Upper lobe of right lung (tissue), 1 donor: ENCODE results near the gene CNFN. TPM values are rescaled to one million over a fixed set of nuclear protein-coding genes. Genes with fewer than 3 reads are reported as not detected.

Experiments used
- ATAC-seq: fragments of 200-7000 bp; cut with Tn5 transposase; one replicate; pipeline ENCODE4 v1.9.1; 2020; ENCODE audit warnings: mild to moderate bottlenecking, moderate library complexity
- DNase-seq: peaks from one replicate; pipeline ENCODE4 v3.0.0-alpha.2; 2020
- H3K27ac ChIP-seq: fragments of 200-600 bp; one replicate; pipeline ENCODE4 v1.8.0; 2022
- H3K27me3 ChIP-seq: fragments of 200-600 bp; one replicate; pipeline ENCODE4 v1.8.0; 2022; ENCODE audit warnings: mild to moderate bottlenecking
- H3K36me3 ChIP-seq: fragments of 200-600 bp; one replicate; pipeline ENCODE4 v1.8.0; 2022
- H3K4me1 ChIP-seq: fragments of 200-600 bp; one replicate; pipeline ENCODE4 v1.8.0; 2022
- H3K4me3 ChIP-seq: fragments of 200-600 bp; one replicate; pipeline ENCODE4 v1.8.0; 2022; ENCODE audit warnings: mild to moderate bottlenecking
- H3K9me3 ChIP-seq: fragments of 200-600 bp; one replicate; pipeline ENCODE4 v1.8.0; 2022
- CTCF ChIP-seq: fragments of 200-600 bp; IDR thresholded peaks from one replicate; pipeline ENCODE4 v1.8.0; 2022; ENCODE audit warnings: antibody characterized with exemption
- intact Hi-C: fragments of 100-400 bp; cut with DNase I; formaldehyde crosslinking; loops from one replicate; pipeline ENCODE4 v1.11.0; 2022
- total RNA-seq: library from RNA; stranded (reverse); fragmentation: NEBNext Ultra II Directional; extraction: Animal tissue kit (Norgen Biotek cat#: 25700); gene quantifications from one replicate; pipeline ENCODE4 v1.2.1, GENCODE V29; 2021
- donor health status: DM: no; HTN: yes; CAD: no; lungs with severe emphysema.

CNFN gene
- total RNA-seq, 1 donor from 2014 or later, result 0.87 TPM

- no peak for TF ChIP-seq CTCF
- no peaks in the 10 kb centered on the region for H3K9me3 ChIP-seq
- H3K36me3 ChIP-seq, result peaks cover 5% of the 10 kb centered on the region
- intact Hi-C loops, result no loop called here
- DNase-seq (no peak), ATAC-seq (no peak)
- no peak overlapping the region for H3K4me3 ChIP-seq
- H3K4me1 ChIP-seq, result no peaks in the 10 kb centered on the region
- no peak overlapping the region for H3K27ac ChIP-seq
- H3K27me3 ChIP-seq, result no peaks in the 10 kb centered on the region
These were observed 22.2 kb downstream of the CNFN start for GRCh38 chr19:42367929-42368328.

- Histone ChIP-seq H3K27me3 (no peaks in the 10 kb centered on the region), H3K27ac (no peak overlapping the region)
- intact Hi-C loops, result no loop called here
These were observed 23.4 kb downstream of the CNFN start for GRCh38 chr19:42366673-42367072.

GRCh38 chr19:42363614-42364346, 26.3 kb downstream of the CNFN start:
- no peaks in the 10 kb centered on the region for H3K27me3 ChIP-seq
- DNase-seq, result no peak
- H3K9me3 ChIP-seq, result no peaks in the 10 kb centered on the region
- H3K36me3 ChIP-seq, result peaks cover 5% of the 10 kb centered on the region
- H3K4me3 ChIP-seq, result no peak overlapping the region
- TF ChIP-seq CTCF, result no peak
- H3K4me1 ChIP-seq, result no peaks in the 10 kb centered on the region
- peak; percentile 59 for ATAC-seq
- intact Hi-C loops, result no loop called here
- no peak overlapping the region for H3K27ac ChIP-seq

More at GRCh38 chr19:42366673-42367072, 23.4 kb downstream of the CNFN start:
- no peaks in the 10 kb centered on the region for H3K9me3 ChIP-seq
- no peak overlapping the region for H3K4me3 ChIP-seq
- TF ChIP-seq CTCF, result no peak
- ATAC-seq, result no peak
- H3K4me1 ChIP-seq, result no peaks in the 10 kb centered on the region
- H3K36me3 ChIP-seq, result peaks cover 5% of the 10 kb centered on the region
- DNase-seq, result no peak

- no peak for ATAC-seq
- Histone ChIP-seq H3K4me1 (no peaks in the 10 kb centered on the region), H3K9me3 (no peaks in the 10 kb centered on the region), H3K4me3 (no peak overlapping the region), H3K36me3 (peaks cover 7% of the 10 kb centered on the region), H3K27ac (no peak overlapping the region), H3K27me3 (no peaks in the 10 kb centered on the region)
- no peak for DNase-seq
- intact Hi-C loops, result no loop called here
- no peak for TF ChIP-seq CTCF
These were observed 27.1 kb downstream of the CNFN start for GRCh38 chr19:42362891-42363440.

GRCh38 chr19:42362342-42362741, 27.8 kb downstream of the CNFN start:
- Histone ChIP-seq H3K4me3 (no peak overlapping the region), H3K9me3 (no peaks in the 10 kb centered on the region), H3K36me3 (peaks cover 13% of the 10 kb centered on the region), H3K27ac (no peak overlapping the region), H3K4me1 (no peaks in the 10 kb centered on the region), H3K27me3 (no peaks in the 10 kb centered on the region)
- intact Hi-C loops, result no loop called here
- no peak for DNase-seq
- ATAC-seq, result no peak
- TF ChIP-seq CTCF, result no peak
